ENCODE results near the gene BRSK2.
"Not testable (repeated sequence)": the region's sequence is repeated elsewhere in the genome, so short reads cannot be mapped to it uniquely, and the experiment has no call there.

BRSK2 gene

DNA sequence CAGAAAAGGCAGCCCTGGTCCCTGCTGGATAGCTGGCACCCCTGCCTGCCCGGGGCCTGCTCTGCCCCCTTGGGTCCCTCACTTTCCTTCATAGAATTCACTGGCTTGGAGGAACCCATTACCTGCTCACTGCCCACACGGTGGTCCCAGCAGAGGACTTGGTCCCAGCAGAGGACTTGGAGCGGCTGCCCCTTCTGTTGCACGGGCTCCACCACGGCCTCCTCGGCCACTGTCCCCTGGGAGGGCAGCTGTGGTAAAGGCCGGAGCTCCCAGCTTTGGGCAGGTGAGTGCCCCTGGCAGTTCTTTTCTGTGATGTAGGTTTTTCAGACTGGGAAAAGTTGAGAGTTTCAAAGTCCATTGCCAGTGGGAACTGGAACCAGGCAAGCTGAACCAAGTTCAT, 25.9 kb downstream of the BRSK2 start (continued):
- TF ChIP-seq, protein P1, sequence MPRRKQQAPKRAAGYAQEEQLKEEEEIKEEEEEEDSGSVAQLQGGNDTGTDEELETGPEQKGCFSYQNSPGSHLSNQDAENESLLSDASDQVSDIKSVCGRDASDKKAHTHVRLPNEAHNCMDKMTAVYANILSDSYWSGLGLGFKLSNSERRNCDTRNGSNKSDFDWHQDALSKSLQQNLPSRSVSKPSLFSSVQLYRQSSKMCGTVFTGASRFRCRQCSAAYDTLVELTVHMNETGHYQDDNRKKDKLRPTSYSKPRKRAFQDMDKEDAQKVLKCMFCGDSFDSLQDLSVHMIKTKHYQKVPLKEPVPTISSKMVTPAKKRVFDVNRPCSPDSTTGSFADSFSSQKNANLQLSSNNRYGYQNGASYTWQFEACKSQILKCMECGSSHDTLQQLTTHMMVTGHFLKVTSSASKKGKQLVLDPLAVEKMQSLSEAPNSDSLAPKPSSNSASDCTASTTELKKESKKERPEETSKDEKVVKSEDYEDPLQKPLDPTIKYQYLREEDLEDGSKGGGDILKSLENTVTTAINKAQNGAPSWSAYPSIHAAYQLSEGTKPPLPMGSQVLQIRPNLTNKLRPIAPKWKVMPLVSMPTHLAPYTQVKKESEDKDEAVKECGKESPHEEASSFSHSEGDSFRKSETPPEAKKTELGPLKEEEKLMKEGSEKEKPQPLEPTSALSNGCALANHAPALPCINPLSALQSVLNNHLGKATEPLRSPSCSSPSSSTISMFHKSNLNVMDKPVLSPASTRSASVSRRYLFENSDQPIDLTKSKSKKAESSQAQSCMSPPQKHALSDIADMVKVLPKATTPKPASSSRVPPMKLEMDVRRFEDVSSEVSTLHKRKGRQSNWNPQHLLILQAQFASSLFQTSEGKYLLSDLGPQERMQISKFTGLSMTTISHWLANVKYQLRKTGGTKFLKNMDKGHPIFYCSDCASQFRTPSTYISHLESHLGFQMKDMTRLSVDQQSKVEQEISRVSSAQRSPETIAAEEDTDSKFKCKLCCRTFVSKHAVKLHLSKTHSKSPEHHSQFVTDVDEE (CRISPR knock-in tag; IDR thresholded peaks at IDR 0.05) = no peak
- TF ChIP-seq ZFP3 (CRISPR knock-in tag; IDR thresholded peaks at IDR 0.05) = no peak
- TF ChIP-seq TCF4 (CRISPR knock-in tag; IDR thresholded peaks at IDR 0.05; ENCODE audit: borderline replicate concordance) = no peak

DNA sequence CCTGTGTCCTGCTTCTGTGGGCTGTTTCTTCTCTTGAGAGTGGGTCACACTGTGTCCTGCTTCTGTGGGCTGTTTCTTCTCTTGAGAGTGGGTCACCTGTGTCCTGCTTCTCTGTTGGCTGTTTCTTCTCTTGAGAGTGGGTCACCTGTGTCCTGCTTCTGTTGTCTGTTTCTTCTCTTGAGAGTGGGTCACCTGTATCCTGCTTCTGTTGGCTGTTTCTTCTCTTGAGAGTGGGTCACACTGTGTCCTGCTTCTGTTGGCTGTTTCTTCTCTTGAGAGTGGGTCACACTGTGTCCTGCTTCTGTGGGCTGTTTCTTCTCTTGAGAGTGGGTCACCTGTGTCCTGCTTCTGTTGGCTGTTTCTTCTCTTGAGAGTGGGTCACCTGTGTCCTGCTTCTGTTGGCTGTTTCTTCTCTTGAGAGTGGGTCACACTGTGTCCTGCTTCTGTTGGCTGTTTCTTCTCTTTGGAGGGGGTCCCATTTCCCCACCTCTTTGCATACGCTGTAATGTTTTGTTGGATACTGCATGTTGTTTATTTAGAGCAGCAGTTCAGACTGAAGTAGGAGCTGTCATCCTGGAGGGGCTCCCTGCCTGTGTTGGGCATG, 28.6 kb downstream of the BRSK2 start:
- not testable (repeated sequence) for ATAC-seq

DNA sequence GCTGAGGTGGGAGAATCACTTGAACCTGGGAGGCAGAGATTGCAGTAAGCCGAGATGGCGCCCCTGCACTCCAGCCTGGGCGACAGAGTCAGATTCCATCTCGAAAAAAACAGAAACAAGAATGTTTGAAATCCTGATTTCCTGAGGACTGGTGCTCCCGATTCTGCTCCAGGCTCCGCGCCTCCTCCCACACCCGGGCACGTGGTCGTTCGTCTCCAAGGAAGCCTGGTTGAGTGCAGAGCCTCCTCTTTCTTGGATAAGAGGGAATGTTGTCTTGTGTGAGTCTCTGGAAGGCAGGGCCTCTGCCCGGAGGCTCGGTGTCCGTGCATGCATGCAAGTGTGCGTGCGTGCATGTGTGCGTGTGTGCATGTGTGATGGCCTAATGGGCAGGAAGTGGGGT, 30.1 kb downstream of the BRSK2 start:
- TF ChIP-seq SNAI2 (CRISPR knock-in tag; IDR thresholded peaks at IDR 0.05) = no peak
- no peak for ATAC-seq

DNA sequence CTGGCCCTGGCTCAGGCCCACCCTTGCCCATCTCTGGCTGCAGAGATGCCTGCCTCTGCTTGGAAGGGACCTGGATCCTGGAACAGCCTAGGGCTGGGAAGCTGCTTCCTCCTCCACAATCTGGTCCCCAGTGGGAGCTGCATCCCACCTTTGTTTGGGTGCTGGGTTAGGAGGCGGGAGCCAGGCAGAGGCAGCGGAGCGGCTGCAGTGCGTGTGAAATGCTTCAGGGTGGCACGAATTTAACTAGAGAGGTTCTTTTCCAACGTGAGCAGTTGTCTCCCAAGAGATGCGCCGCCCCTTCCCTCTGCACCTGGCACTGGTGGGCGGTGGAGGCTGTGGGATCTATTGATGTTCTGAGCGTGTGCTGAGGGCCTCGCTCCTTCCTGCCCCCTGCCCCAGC, 31.6 kb downstream of the BRSK2 start:
- ATAC-seq = no peak
- TF ChIP-seq ZFP3 (CRISPR knock-in tag; IDR thresholded peaks at IDR 0.05) (no peak), ZC3H10 (CRISPR knock-in tag; IDR thresholded peaks at IDR 0.05) (no peak), ZNF8 (CRISPR knock-in tag; IDR thresholded peaks at IDR 0.05) (no peak), RARB (CRISPR knock-in tag; IDR thresholded peaks at IDR 0.05) (no peak), PPARA (CRISPR knock-in tag; IDR thresholded peaks at IDR 0.05; ENCODE audit: borderline replicate concordance) (no peak), ZNF565 (CRISPR knock-in tag; conservative IDR thresholded peaks at IDR 0.05; ENCODE audit: low read depth) (no peak), TCF4 (CRISPR knock-in tag; IDR thresholded peaks at IDR 0.05; ENCODE audit: borderline replicate concordance) (no peak), SNAI2 (CRISPR knock-in tag; IDR thresholded peaks at IDR 0.05) (no peak), GLIS3 (CRISPR knock-in tag; IDR thresholded peaks at IDR 0.05) (no peak), ARNTL (CRISPR knock-in tag; IDR thresholded peaks at IDR 0.05; ENCODE audit: borderline replicate concordance, low read depth) (no peak), BACH2 (CRISPR knock-in tag; IDR thresholded peaks at IDR 0.05; ENCODE audit: borderline replicate concordance) (no peak)
- TF ChIP-seq, protein P2, sequence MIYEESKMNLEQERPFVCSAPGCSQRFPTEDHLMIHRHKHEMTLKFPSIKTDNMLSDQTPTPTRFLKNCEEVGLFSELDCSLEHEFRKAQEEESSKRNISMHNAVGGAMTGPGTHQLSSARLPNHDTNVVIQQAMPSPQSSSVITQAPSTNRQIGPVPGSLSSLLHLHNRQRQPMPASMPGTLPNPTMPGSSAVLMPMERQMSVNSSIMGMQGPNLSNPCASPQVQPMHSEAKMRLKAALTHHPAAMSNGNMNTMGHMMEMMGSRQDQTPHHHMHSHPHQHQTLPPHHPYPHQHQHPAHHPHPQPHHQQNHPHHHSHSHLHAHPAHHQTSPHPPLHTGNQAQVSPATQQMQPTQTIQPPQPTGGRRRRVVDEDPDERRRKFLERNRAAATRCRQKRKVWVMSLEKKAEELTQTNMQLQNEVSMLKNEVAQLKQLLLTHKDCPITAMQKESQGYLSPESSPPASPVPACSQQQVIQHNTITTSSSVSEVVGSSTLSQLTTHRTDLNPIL (CRISPR knock-in tag; IDR thresholded peaks at IDR 0.05; ENCODE audit: low read depth) = no peak
- TF ChIP-seq, protein P3, sequence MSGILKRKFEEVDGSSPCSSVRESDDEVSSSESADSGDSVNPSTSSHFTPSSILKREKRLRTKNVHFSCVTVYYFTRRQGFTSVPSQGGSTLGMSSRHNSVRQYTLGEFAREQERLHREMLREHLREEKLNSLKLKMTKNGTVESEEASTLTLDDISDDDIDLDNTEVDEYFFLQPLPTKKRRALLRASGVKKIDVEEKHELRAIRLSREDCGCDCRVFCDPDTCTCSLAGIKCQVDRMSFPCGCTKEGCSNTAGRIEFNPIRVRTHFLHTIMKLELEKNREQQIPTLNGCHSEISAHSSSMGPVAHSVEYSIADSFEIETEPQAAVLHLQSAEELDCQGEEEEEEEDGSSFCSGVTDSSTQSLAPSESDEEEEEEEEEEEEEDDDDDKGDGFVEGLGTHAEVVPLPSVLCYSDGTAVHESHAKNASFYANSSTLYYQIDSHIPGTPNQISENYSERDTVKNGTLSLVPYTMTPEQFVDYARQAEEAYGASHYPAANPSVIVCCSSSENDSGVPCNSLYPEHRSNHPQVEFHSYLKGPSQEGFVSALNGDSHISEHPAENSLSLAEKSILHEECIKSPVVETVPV (CRISPR knock-in tag; IDR thresholded peaks at IDR 0.05) = no peak
- TF ChIP-seq, protein P4, sequence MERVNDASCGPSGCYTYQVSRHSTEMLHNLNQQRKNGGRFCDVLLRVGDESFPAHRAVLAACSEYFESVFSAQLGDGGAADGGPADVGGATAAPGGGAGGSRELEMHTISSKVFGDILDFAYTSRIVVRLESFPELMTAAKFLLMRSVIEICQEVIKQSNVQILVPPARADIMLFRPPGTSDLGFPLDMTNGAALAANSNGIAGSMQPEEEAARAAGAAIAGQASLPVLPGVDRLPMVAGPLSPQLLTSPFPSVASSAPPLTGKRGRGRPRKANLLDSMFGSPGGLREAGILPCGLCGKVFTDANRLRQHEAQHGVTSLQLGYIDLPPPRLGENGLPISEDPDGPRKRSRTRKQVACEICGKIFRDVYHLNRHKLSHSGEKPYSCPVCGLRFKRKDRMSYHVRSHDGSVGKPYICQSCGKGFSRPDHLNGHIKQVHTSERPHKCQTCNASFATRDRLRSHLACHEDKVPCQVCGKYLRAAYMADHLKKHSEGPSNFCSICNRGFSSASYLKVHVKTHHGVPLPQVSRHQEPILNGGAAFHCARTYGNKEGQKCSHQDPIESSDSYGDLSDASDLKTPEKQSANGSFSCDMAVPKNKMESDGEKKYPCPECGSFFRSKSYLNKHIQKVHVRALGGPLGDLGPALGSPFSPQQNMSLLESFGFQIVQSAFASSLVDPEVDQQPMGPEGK (CRISPR knock-in tag; IDR thresholded peaks at IDR 0.05; ENCODE audit: borderline replicate concordance) = no peak

DNA sequence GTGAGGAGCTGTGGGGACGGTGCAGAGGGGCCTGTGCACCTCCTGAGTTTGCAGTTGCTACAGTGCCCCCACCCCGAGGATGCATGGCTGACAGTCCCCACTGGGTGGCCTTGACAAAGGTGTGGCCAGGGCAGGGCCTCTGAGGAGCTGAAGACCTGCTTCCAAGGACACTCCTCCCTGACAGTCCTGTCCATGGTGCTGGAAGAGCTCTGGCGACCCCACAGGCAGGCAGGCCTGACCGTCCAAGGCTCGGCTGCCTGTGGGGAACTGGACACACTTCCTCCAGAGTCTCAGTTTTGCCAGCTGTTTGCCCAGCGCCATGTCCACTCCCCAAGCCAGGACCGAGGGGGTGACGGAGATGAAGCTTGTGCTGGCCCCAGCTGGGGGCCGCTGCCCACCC, 32.7 kb downstream of the BRSK2 start:
- TF ChIP-seq ZC3H10 (CRISPR knock-in tag; IDR thresholded peaks at IDR 0.05) = no peak
- TF ChIP-seq, protein P4 (CRISPR knock-in tag; IDR thresholded peaks at IDR 0.05; ENCODE audit: borderline replicate concordance) = no peak
- no peak for TF ChIP-seq TCF4 (CRISPR knock-in tag; IDR thresholded peaks at IDR 0.05; ENCODE audit: borderline replicate concordance)
- TF ChIP-seq, protein P2 (CRISPR knock-in tag; IDR thresholded peaks at IDR 0.05; ENCODE audit: low read depth) = no peak
- TF ChIP-seq CSDC2 (CRISPR knock-in tag; IDR thresholded peaks at IDR 0.05) = no peak
- no peak for TF ChIP-seq PPARA (CRISPR knock-in tag; IDR thresholded peaks at IDR 0.05; ENCODE audit: borderline replicate concordance)
- TF ChIP-seq TOX (CRISPR knock-in tag; IDR thresholded peaks at IDR 0.05; ENCODE audit: borderline replicate concordance) = no peak
- TF ChIP-seq GLIS3 (CRISPR knock-in tag; IDR thresholded peaks at IDR 0.05) = no peak
- no peak for TF ChIP-seq OSR1 (CRISPR knock-in tag; IDR thresholded peaks at IDR 0.05)
- no peak for TF ChIP-seq ESRRG (CRISPR knock-in tag; IDR thresholded peaks at IDR 0.05)
- no peak for TF ChIP-seq BACH2 (CRISPR knock-in tag; IDR thresholded peaks at IDR 0.05; ENCODE audit: borderline replicate concordance)
- no peak for TF ChIP-seq ZFP3 (CRISPR knock-in tag; IDR thresholded peaks at IDR 0.05)
- no peak for TF ChIP-seq RARB (CRISPR knock-in tag; IDR thresholded peaks at IDR 0.05)
- ATAC-seq = no peak

Data from SK-N-SH treated with all-trans-retinoic acid at 6 μM for 48 hours (cell line).